GM18909 (cell line): ENCODE measurements around the gene PLXNB2.
"Not testable (repeated sequence)": the region's sequence is repeated elsewhere in the genome, so short reads cannot be mapped to it uniquely, and the experiment has no call there.

ENCODE experiments used
- ATAC-seq: cut with Tn5 transposase; IDR thresholded peaks from one replicate; pipeline ENCODE4 v1.9.1; 2021; ENCODE audit warnings: mild to moderate bottlenecking; ENCODE audit not compliant: unreplicated experiment, poor library complexity

PLXNB2 gene

DNA sequence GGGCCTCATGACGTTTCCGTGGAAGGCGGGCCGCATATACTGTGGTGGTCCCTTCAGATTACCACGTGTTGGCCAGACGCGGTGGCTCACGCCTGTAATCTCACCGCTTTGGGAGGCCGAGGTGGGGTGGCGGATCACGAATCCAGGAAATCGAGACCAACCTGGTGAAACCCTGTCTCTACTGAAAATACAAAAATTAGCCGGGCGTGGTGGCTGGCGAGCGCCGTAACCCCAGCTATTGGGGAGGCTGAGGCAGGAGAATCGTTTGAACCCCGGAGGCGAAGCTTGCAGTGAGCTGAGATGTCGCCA lies 20.2 kb upstream of the PLXNB2 start:
- ATAC-seq = no peak

DNA sequence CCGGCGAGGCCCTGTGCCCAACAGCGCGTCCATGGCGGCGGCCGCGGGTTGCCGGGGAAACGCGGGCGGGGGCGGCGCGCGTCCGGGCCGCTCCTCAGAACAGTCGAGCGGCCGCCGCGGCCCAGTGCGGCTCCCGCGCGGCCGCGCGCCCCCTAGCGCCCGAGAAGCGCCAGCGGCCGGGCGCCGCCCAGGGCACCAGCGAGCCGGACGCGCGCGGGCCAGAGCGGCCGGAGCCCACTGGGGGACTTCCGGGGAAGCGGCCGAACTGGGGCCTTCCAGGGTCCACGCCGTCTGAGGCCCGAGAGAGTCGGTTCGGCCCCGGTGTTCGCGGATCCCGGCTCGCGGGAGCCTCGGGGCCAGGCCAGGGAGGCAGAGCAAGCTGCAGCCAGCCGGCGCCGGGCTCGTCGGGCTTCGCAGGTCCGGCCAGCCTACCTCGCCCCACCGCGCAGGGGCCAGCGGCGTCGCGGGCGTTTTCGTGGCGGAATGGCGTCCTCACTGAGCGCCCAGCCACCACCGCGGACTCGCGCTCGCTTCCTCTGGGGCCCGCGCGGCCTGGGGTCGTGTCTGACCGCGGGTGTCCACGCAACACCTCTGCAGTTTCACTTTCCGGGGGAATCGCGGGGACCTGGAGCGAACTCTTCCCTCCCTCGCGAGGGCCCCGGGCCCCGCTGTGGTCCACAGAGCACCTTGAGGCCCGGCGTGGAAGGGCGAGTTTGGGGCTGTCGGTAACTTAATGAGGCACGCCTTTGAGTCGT lies 19.7 kb upstream of the PLXNB2 start, which contains the start of gene DENND6B:
Gene DENND6B, minus strand, starts transcription at position 57 of the 755 bp plus-strand sequence. Its CDS starts 24 bp downstream, at position 33.
- peak; percentile 83 for ATAC-seq

DNA sequence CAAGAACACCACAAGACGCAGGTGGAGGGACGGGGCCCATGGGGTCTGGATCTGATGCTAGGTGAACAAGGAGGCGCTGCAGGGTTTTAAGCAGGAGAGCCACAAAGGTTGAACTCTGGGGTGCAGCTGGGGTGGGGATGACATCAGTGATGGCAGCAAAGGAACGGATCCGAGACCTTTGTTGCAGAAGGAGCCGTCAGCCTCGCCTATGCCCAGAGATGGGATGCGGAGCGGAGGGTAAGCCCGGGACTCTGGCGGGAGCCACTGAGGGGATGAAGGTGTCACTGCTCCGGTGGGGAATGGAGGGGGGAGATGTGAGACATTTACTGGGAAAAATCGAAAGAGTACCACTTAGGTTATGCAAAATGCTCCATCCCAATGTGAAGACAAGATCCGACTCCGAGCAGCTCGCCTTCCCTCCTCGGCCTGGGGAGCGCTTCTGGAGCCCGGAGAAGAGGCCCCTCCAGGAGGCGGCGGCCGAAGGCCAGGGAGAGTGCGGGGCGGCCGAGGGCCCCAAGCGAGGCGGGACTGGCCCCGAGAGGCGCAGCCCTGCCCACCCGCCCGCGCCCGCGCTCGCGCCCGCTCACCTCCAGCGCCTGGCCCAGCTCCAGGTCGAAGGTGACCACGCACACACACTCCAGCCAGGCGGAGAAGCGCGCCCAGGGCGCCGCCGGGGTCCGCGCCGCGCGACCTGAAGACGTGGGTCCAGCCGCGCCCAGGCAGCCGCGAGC lies 18.9 kb upstream of the PLXNB2 start:
- no peak for ATAC-seq

DNA sequence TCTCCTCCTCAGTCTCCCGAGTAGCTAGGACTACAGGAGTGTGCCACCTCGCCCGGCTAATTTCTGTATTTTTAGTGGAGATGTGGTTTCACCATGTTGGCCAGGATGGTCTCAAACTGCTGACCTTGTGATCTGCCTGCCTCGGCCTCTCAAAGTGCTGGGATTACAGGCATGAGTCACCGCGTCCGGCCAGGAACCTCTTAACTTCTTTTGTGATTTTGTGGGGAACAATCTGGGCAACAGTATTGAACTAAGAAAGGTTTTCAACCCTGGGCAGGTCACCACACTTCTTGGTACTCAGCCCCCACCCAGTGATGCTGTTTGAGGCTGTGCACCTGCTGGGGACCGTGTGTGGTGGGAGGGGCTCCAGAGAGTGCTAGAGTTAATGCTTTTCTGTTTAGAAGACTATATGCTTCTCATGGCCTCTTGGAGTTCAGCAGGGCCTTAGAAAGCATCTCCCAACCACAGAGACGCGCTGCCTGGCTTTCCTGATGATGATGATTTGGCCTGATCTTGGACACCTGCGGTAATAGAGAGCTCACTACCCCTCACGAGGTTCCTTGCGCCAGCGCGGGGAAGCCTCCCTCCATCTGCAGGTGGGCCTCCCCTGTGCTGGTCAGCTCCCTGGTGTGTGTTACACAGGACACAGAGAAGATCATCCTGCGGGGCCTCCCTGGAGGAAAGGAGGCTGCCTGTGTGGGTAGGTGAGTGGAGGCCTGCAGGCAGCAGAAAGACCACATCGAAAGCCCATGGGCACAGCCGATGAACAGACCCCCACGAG lies 18.2 kb upstream of the PLXNB2 start:
- ATAC-seq = no peak

DNA sequence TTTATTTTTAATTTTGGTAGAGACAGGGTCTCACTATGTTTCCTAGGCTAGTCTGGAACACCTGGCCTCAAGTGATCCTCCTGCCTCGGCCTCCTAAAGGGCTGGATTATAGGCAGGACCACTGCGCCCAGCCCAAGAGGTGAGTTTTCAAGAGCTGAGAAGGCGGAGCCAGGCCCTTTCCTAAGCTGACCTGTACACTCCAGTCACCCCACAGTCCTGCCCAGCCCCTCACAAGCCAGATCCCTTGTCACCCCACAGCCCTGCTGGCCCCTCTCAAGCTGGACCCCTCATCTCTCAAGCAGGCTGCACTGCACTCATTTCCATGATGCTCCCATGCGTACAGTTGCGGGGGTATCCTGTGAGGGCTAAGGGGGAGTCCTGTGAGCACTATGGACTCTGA lies 16.5 kb upstream of the PLXNB2 start:
- ATAC-seq = no peak

DNA sequence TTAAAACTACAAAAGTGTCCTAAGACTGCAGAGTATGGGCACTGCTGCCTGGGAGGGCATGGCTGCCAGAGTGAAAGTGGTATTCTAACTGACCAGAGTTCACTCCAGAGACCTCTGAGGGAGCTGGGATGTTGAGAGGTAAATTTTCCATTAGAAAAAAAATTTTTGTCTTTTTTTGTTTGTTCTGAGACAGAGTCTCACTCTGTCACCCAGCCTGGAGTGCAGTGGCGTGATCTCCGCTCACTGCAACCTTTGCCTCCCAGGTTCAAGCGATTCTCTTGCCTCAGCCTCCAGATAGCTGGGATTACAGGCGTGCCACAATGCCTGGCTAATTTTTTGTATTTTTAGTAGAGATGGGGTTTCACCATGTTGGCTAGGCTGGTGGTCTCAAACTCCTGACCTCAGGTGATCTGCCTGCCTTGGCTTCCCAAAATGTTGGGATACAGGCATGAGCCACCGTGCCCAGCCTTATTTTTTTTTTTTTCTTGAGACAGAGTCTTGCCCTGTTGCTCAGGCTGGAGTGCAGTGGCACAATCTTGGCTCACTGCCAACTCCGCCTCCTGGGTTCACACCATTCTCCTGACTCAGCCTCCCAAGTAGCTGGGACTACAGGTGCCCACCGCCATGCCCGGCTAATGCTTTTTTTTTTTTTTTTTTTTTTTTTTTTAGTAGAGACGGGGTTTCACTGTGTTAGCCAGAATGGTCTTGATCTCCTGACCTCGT lies 15.1 kb upstream of the PLXNB2 start:
- not testable (repeated sequence) for ATAC-seq

DNA sequence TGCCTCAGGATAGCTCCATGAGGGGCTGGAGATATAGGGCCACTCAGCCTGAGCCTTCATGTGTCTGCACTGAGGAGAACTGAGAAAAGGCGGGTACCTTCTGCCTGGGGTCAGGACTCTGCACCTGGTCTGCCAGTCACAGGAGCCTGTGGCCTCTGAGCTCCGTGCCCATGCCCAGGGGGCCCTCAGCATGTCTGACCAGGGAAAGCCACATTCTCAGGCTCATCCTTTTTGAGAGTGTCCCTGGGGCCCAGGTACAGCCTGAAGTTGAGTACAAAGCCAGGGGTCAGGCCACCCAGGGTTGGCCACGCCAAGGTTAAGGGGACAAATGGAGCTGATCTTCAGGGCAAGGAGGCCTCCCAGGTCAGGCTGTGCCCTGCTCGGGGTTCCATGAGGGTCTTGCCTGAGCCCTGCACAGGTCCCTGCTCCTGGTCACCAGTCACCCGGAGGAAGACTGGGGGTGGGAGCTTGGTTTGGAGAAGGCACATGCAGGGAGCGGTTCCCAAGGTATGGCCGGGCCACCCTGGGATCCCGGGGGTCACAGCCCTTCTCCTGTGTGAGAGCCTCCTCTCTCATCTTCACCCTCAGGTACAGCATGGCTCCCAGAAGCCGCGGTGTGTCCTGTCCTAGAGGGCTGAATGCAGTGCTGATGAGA lies 13.4 kb upstream of the PLXNB2 start:
- no peak for ATAC-seq

DNA sequence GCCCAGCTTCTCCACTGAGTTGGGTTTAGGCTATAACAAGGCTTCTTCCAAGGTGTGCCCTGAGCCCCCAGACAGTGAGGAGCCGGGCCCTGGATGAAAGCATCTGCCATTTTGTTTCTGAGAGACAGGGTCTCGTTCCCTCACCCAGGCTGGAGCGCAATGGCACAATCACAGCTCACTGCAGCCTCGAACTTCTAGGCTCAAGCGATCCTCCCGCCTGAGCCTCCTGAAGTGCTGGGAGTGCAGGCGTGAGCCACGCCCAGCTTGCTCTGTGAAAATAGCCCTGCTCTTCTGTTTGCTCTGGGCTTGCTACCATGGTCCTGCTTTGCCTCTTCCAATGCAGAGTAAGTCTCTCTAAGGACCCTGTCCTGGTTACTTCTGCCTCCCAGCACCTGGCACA lies 12.7 kb upstream of the PLXNB2 start:
- ATAC-seq = no peak

DNA sequence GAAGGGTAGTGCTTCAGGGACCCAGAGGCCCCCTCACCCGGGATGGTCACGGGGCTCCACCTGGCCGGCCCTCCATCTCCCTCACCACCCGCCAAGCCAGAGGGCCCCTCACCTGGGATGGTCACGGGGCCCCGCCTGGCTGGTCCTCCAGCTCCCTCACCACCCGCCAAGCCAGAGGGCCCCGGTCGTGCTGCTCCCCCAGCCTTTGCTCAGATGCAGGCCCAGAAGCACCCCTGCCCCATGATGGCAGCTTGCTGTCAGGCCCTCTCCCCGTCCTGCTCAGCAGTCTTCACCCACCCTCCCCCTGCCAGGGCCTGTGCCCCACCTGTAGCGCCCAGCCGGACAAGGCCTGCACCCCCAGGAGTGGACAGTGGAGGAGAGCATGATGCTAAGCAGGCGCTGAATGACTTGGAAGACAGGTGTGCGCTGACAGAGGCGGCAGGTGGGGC lies 12.1 kb upstream of the PLXNB2 start:
- ATAC-seq = no peak

DNA sequence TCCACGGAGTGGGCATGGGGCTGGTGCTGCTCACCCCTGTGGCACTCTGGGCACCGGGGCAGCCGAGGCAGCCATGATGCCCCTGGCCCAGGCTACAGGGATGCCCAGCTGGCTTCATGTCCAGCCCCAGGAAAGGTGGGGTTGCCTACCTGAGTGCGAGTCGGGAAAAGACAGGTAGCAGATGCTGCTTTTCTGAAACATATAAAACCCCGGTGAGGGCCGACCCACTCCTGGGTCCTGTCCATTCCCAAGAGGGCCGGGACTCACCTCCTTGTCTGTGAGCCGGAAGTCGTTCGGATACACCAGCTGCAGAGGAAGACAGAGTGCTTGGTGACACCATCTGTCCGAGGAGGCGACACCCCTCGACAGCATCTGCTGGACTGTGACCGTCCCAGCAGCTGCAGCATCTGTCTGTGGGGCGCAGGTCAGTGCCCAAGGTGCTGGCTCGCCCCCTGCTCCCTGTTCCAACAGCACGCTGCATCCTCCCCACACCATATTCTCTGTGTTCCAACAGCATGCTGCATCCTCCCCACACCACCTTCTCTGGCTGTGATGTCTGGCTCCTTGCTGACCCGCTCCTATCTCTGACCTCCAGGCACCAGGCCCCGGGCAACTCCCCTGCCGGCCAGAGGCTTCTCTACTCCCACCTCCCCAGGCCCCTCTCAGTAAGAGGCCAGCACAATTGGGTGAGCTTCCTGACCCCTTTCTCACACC lies 11.4 kb upstream of the PLXNB2 start:
- ATAC-seq = no peak

DNA sequence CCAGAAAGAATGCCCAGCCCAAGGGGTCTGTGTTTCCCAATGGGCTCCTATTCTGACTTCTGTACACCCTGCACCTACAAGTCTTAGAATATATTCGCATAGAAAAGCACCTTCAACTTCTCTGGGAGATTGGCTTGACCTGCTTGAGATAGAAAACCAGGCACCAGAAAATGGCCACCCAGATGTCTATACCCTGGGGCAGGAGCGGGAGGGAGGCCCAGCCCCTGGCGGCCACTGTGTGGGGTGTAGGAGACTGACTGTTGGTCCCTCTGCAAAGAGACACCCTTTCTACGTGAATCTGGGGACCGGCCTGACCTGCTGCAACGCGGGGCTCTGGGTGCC lies 10.9 kb upstream of the PLXNB2 start:
- no peak for ATAC-seq

DNA sequence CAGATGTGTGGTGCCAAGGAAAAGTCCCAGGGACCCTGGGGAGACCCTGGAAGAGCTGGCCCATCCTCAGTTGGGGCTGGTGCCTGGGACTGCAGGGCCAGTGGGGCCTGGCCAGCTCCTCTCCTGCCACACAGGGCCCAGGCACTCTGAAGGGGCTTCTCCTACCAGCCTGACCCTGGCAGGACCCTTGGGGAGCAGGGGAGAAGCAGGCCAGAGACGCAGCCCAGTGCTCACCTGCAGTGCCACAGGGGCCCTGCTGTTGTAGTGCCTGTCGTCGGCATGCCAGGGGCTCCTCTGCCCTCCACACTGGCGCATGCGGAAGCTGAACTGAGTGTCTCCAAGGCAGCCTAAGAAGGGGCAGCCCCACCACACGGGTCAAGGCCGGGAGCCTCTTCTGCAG lies 10.2 kb upstream of the PLXNB2 start:
- no peak for ATAC-seq

DNA sequence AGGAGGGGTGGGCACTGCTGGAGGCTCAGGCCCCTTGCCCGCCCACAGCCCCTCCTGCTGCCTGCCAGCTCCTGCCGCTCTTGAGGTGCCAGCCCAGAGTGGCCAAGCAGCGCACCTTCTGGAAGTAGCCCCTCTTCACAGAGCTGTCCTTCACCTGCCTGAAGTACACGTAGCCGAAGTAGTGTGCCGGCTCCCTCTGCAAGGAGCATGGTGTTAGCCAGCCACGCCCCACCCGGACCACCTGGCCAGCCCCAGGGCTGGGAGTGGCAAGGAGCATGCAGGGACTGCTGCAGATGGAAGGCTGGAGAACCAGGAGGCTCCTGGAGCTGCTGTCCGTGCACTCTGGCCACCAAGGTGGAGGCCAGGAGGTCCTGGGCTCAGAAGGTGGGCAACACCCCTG lies 9.7 kb upstream of the PLXNB2 start:
- no peak for ATAC-seq

DNA sequence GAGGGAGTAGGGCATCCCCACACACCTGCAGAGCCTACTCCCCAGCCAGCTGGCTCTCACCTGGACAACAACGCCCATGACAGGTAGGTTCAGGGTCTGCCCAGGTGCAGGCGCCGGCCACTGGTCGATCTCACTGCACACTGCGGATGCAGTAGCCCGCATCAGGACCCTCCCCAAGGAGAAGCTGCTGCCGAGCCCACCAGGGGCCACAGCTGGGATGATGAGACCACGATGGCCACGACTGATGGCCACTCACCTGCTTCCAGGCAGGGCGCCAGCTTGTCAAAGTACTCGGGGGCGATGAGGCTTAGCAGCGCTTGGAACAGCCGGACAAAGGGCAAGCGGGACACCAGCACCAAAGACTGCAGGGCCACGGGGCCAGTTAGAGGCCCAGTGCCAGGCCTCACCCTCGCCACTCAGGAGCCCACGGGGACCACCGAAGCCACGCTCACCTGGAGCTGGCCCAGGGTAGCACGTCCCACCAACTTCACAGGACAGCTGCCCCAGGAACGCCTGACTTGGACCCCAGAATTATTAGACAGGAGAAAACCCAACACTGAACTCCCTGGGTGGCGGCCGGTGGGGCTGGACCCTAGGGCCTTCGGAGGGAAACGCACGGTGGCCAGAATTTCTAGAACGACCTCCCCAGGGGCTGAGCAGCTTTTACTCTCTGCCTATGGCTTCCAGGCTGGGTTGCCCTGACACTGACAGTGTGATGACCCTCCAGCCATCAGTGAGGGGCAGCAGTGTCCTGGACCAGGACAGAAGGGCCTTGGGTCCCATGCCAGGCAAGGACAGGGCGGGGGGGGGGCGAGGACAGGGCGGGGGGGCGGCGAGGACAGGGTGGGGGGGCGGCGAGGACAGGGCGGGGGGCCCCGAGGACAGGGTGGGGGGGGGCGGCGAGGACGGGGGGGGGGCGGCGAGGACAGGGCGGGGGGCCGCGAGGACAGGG lies 8.9 kb upstream of the PLXNB2 start:
- no peak for ATAC-seq

DNA sequence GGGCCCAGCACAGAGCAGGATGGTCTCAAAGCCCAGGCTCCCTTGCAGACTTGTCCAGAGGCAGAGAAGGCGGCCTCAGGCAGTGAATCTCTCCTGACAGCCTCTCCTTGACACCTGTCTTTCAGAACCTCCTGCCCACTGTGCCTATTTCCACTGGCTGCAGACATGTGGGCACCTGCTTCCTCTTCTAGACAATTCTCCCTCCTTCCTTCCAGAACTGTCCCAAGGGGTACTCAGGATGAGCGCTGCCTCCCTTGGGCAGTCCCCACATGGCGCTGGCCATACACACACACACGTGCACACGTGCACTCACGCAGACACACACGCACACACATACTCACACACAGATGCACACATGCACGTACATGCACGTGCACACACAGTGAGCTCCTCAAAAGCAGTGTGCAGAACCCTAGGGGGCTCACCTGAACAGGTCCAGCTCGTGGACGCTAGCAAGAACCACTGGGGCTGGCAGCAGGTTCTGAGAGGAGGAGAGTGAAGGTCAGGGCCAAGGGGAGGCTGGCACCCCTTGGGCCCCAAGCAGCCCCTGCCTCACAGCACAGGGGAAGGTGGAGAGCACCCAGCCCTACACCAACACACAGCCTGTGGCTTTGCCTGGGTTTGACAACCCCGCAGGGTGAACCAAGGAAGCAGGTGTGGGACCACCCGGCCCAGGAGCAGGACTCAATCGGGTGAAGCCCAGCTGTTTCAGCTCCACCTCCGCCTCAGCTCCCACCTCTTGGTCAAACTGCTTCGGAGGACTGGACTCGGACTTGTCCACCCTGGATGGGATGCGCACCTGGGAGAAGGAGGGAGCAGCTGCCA lies 8.1 kb upstream of the PLXNB2 start:
- no peak for ATAC-seq

DNA sequence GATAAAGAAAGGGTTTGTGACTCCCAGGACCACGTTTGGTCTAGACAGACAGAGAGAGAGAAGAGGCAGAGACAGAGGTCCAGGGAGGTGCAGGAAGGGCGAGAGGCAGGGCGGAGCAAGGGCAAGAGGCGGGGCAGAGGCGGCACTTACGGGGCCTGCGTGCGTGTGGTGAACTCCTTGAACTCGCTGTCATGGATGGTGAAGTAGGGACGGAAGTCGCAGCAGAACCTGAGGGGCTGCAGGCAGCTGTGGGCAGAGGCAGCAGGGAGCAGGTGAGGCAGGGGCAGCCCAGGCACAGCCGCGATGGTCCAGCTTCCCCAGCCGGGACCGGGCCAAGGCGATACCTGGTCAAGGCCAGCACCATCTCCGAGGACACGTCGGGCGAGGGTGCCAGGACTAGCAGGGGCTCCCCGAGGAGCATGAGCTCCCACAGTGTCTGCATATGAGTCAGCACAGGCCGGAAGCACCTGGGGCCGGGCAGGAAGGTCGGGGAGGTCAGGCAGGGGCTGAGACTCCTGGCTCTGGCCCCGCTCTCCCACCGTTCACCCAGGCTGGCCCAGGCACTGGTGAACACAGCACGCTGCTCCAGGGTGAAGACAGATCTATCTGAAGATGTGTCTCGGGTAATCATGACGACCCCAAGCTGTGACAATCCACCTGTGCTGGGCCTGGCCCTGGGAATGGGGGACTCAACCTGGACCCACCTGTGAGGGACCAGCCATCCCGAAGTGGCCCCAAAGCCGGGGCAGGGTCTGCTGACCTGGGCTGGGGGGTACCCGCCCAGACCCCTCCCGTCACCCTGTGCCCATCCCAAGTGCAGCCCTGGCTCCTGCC lies 7.2 kb upstream of the PLXNB2 start:
- ATAC-seq = peak; percentile 72

DNA sequence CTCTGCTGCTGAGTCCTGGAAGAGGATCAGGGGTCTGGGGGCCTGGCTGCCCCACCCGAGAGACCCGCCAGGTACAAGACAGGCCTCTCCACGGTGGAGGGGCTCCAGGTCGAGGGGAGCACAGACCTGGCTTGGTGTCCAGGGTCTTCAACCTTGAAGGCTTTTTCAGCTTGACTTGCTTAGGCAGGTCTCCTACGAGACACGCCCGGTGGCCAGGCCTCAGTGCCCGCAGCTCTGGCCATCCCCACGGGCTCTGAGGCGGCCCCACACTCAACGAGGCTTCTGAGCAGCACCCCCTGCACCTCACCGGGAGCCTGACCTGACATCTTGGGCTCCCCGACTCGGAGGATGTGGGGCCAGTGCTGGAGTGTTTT lies 6.6 kb upstream of the PLXNB2 start:
- ATAC-seq = no peak
